Endothelial cell of umbilical vein (primary cell): ENCODE data around the gene C10orf105.

Experiments used
- CTCF ChIP-seq, 2 donors: IDR thresholded peaks; 1 replicate in 1 of 2; 2 replicates in 1 of 2; pipeline ENCODE4 v1.5.1; 2011; ENCODE audit warnings: low read length in 2 of 2, mild to moderate bottlenecking in 2 of 2, moderate library complexity in 2 of 2, control low read depth in 1 of 2, inconsistent platforms in 1 of 2, low read depth in 1 of 2; ENCODE audit not compliant: insufficient read depth in 1 of 2; ENCODE audit errors: extremely low read depth in 1 of 2
- POLR2A ChIP-seq: IDR thresholded peaks from 2 replicates; pipeline ENCODE4 v1.6.1; 2012; ENCODE audit warnings: low read depth, mild to moderate bottlenecking, control low read depth, low read length

- TF ChIP-seq CTCF (IDR thresholded peaks at IDR 0.05; ENCODE audit: extremely low read depth in 1 of 2, insufficient read depth in 1 of 2, low read depth in 1 of 2, low read length in 2 of 2) (no peak), POLR2A (no peak)
Measured at GRCh38 chr10:71688256-71688655, 31.3 kb downstream of the C10orf105 start.
